K562 (cell line): ENCODE measurements around the gene TAPBPL. TPM values are rescaled to one million over a fixed set of nuclear protein-coding genes. Genes with fewer than 3 reads are reported as not detected.
A peak's percentile ranks its signal among the peaks of the same experiment; 100 is the strongest.

Experiments
- ASH1L ChIP-seq: fragments of 450-650 bp; IDR thresholded peaks from 2 replicates; pipeline ENCODE4 v1.6.1; 2018; ENCODE audit warnings: borderline replicate concordance, mild to moderate bottlenecking, low read depth; ENCODE audit not compliant: partially characterized antibody
- CBFA2T2 ChIP-seq: fragments of 450-650 bp; conservative IDR thresholded peaks from 2 replicates; pipeline ENCODE4 v1.6.1; 2017; ENCODE audit warnings: mild to moderate bottlenecking
- FOXJ3 ChIP-seq: sonication (generic); formaldehyde crosslinking; IDR thresholded peaks from 2 replicates; pipeline ENCODE4 v1.4.0; 2020; ENCODE audit warnings: mild to moderate bottlenecking, missing genetic modification reagents
- KAT2B ChIP-seq: IDR thresholded peaks from one replicate; pipeline ENCODE4 v1.6.1; 2012; ENCODE audit warnings: low read depth, mild to moderate bottlenecking, control low read depth, inconsistent platforms, low read length, moderate library complexity
- NFYB ChIP-seq: IDR thresholded peaks from 2 replicates; pipeline ENCODE4 v1.6.1; 2011; ENCODE audit warnings: mild to moderate bottlenecking, moderate library complexity; ENCODE audit not compliant: insufficient read length; ENCODE audit errors: extremely low read depth
- PYGO2 ChIP-seq: fragments of 450-650 bp; IDR thresholded peaks from 2 replicates; pipeline ENCODE4 v1.6.1; 2016; ENCODE audit warnings: mild to moderate bottlenecking, missing genetic modification characterization, moderate library complexity, missing compliant biosample characterization
- RFX5 ChIP-seq: IDR thresholded peaks from 2 replicates; pipeline ENCODE4 v1.6.1; 2011; ENCODE audit warnings: low read depth, mild to moderate bottlenecking, improper control_type of control experiment, low read length
- SRSF9 ChIP-seq: fragments of 200-400 bp; formaldehyde crosslinking; IDR thresholded peaks from 2 replicates; pipeline ENCODE4 v1.6.1; 2017; ENCODE audit warnings: low read depth, low read length, borderline replicate concordance
- TCF7L2 ChIP-seq: fragments of 150-350 bp; IDR thresholded peaks from 2 replicates; pipeline ENCODE4 v1.6.1; 2016; ENCODE audit warnings: low read depth, mild to moderate bottlenecking, low read length, moderate library complexity
- TRIM28 ChIP-seq: fragments of 450-650 bp; IDR thresholded peaks from 2 replicates; pipeline ENCODE4 v1.6.1; 2017
- ZNF217 ChIP-seq: sonication (generic); formaldehyde crosslinking; IDR thresholded peaks from 2 replicates; pipeline ENCODE4 v1.8.0; 2022; ENCODE audit warnings: mild to moderate bottlenecking, missing genetic modification reagents
- ZNF583 ChIP-seq: fragments of 250-450 bp; sonication (Bioruptor Pico); IDR thresholded peaks from 2 replicates; pipeline ENCODE4 v1.4.0; 2020
- polyA plus RNA-seq, 8 experiments: library from polyadenylated mRNA; depleted of rRNA in 4 of 8; stranded (reverse) in 5 of 8; unstranded in 3 of 8; fragments of >200 nt; fragmentation: Nextera tagmentation in 2 of 8; fragmentation: Illumina TruSeq in 1 of 8; extraction: Ambion mirVana in 2 of 8; extraction: Trizol in 1 of 8; gene quantifications; 2 replicates each; pipeline versions ENCODE4 v1.2.1 to v1.2.3, GENCODE V29; 2011 to 2014; ENCODE audit warnings: inconsistent platforms in 1 of 8, missing spikeins in 1 of 8
- total RNA-seq, 7 experiments: library from RNA; depleted of rRNA in 6 of 7; stranded (reverse); fragments of >200 nt in 6 of 7; fragmentation: Illumina TruSeq in 2 of 7; extraction: Trizol in 2 of 7; gene quantifications; 2 replicates each; pipeline versions ENCODE4 v1.2.1 to v1.2.3, GENCODE V29; 2011 to 2021; ENCODE audit warnings: low replicate concordance in 1 of 7
- TF ChIP-seq, protein P1 (sequence below): fragments of 250-450 bp; sonication (Bioruptor Pico); IDR thresholded peaks from 2 replicates; pipeline ENCODE4 v1.5.0; 2022; ENCODE audit warnings: mild to moderate bottlenecking
- TF ChIP-seq, protein P2 (sequence below): sonication (generic); formaldehyde crosslinking; IDR thresholded peaks from 2 replicates; pipeline ENCODE4 v1.8.1; 2023; ENCODE audit warnings: missing genetic modification reagents, mild to moderate bottlenecking, borderline replicate concordance
- TF ChIP-seq, protein P3 (sequence below): fragments of 250-450 bp; sonication (Bioruptor Pico); IDR thresholded peaks from 2 replicates; pipeline ENCODE4 v1.8.0; 2022; ENCODE audit warnings: inconsistent platforms, mild to moderate bottlenecking, moderate library complexity, borderline replicate concordance
- TF ChIP-seq, protein P4 (sequence below), 2 experiments: fragments of 450-650 bp; IDR thresholded peaks; 2 replicates each; pipeline ENCODE4 v1.6.1; 2016
- TF ChIP-seq, protein P5 (sequence below): fragments of 250-450 bp; sonication (Bioruptor Pico); IDR thresholded peaks from 2 replicates; pipeline ENCODE4 v1.5.0; 2021

The TAPBPL gene
- total and polyA plus RNA-seq, 9 of the 15 experiments (the other 6 are each of a cell fraction or from before 2014, with no cell fraction given): 0.29 to 1.6 (median 0.45) TPM

DNA sequence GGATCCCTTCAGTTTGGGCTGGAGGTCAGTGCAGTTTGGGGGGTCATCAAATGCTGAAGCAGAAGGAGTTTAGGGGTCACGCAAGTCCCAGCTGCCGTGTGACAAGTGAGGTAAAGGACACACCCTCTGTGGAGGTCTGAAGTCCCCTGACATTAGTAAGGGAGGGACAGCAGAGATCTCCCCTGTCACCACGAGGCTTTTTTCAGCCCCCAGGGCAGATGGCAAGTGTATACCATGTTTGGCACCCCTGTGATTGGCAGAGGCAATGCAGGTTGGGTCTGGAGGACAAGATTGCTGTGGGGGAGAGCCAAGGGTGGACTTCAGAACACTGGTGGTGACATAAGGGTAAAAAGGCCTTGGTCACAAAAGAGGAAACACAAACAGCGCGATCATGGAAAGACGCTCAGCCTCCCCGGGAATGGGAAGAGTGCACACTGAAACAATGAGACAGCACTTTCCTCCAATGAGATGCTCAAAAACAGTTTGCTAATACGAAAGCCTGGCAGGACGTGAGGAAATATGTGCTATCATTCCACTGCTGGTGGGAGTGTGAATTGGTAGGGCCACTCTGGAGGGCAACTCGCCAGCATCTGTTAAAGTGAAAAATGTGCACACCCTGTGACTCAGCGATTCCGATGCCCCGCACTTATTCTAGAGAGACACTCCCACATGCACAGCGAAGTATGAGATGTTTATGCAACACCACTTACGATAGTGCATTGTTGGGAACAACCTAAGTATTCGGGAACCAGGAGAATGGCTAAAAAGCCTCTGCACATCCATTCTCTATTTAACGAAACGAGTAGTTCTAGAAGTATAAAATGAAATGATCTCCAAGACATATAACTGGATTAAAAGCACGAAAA is 21.5 kb upstream of the TAPBPL start (continued):
- TF ChIP-seq, protein P1, sequence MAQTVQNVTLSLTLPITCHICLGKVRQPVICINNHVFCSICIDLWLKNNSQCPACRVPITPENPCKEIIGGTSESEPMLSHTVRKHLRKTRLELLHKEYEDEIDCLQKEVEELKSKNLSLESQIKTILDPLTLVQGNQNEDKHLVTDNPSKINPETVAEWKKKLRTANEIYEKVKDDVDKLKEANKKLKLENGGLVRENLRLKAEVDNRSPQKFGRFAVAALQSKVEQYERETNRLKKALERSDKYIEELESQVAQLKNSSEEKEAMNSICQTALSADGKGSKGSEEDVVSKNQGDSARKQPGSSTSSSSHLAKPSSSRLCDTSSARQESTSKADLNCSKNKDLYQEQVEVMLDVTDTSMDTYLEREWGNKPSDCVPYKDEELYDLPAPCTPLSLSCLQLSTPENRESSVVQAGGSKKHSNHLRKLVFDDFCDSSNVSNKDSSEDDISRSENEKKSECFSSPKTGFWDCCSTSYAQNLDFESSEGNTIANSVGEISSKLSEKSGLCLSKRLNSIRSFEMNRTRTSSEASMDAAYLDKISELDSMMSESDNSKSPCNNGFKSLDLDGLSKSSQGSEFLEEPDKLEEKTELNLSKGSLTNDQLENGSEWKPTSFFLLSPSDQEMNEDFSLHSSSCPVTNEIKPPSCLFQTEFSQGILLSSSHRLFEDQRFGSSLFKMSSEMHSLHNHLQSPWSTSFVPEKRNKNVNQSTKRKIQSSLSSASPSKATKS (CRISPR knock-in tag): no peak
- TF ChIP-seq TRIM28: no peak
- TF ChIP-seq, protein P2, sequence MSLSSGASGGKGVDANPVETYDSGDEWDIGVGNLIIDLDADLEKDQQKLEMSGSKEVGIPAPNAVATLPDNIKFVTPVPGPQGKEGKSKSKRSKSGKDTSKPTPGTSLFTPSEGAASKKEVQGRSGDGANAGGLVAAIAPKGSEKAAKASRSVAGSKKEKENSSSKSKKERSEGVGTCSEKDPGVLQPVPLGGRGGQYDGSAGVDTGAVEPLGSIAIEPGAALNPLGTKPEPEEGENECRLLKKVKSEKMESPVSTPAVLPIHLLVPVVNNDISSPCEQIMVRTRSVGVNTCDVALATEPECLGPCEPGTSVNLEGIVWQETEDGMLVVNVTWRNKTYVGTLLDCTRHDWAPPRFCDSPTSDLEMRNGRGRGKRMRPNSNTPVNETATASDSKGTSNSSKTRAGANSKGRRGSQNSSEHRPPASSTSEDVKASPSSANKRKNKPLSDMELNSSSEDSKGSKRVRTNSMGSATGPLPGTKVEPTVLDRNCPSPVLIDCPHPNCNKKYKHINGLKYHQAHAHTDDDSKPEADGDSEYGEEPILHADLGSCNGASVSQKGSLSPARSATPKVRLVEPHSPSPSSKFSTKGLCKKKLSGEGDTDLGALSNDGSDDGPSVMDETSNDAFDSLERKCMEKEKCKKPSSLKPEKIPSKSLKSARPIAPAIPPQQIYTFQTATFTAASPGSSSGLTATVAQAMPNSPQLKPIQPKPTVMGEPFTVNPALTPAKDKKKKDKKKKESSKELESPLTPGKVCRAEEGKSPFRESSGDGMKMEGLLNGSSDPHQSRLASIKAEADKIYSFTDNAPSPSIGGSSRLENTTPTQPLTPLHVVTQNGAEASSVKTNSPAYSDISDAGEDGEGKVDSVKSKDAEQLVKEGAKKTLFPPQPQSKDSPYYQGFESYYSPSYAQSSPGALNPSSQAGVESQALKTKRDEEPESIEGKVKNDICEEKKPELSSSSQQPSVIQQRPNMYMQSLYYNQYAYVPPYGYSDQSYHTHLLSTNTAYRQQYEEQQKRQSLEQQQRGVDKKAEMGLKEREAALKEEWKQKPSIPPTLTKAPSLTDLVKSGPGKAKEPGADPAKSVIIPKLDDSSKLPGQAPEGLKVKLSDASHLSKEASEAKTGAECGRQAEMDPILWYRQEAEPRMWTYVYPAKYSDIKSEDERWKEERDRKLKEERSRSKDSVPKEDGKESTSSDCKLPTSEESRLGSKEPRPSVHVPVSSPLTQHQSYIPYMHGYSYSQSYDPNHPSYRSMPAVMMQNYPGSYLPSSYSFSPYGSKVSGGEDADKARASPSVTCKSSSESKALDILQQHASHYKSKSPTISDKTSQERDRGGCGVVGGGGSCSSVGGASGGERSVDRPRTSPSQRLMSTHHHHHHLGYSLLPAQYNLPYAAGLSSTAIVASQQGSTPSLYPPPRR (CRISPR knock-in tag): no peak
- no peak for TF ChIP-seq KAT2B
- no peak for TF ChIP-seq NFYB
- TF ChIP-seq FOXJ3 (CRISPR knock-in tag): no peak
- TF ChIP-seq, protein P3, sequence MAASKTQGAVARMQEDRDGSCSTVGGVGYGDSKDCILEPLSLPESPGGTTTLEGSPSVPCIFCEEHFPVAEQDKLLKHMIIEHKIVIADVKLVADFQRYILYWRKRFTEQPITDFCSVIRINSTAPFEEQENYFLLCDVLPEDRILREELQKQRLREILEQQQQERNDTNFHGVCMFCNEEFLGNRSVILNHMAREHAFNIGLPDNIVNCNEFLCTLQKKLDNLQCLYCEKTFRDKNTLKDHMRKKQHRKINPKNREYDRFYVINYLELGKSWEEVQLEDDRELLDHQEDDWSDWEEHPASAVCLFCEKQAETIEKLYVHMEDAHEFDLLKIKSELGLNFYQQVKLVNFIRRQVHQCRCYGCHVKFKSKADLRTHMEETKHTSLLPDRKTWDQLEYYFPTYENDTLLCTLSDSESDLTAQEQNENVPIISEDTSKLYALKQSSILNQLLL (CRISPR knock-in tag): no peak
- no peak for TF ChIP-seq PYGO2
- TF ChIP-seq, protein P4, sequence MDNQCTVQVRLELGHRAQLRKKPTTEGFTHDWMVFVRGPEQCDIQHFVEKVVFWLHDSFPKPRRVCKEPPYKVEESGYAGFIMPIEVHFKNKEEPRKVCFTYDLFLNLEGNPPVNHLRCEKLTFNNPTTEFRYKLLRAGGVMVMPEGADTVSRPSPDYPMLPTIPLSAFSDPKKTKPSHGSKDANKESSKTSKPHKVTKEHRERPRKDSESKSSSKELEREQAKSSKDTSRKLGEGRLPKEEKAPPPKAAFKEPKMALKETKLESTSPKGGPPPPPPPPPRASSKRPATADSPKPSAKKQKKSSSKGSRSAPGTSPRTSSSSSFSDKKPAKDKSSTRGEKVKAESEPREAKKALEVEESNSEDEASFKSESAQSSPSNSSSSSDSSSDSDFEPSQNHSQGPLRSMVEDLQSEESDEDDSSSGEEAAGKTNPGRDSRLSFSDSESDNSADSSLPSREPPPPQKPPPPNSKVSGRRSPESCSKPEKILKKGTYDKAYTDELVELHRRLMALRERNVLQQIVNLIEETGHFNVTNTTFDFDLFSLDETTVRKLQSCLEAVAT (IDR thresholded peaks at IDR 0.05): no peak
- TF ChIP-seq ZNF583 (CRISPR knock-in tag): no peak
- no peak for TF ChIP-seq CBFA2T2
- 0 out of 2 replicates have a peak, but pooled peaks have one; percentile 32 for TF ChIP-seq RFX5
- no peak for TF ChIP-seq ZNF217 (CRISPR knock-in tag)
- no peak for TF ChIP-seq TCF7L2
- TF ChIP-seq, protein P5, sequence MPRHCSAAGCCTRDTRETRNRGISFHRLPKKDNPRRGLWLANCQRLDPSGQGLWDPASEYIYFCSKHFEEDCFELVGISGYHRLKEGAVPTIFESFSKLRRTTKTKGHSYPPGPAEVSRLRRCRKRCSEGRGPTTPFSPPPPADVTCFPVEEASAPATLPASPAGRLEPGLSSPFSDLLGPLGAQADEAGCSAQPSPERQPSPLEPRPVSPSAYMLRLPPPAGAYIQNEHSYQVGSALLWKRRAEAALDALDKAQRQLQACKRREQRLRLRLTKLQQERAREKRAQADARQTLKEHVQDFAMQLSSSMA (CRISPR knock-in tag): no peak
- TF ChIP-seq ASH1L: no peak
- TF ChIP-seq SRSF9: no peak
